GM21576 (cell line): ENCODE data around the gene CASP5.
"Not testable (repeated sequence)": the region's sequence is repeated elsewhere in the genome, so short reads cannot be mapped to it uniquely, and the experiment has no call there.

Experiments
- ATAC-seq: cut with Tn5 transposase; IDR thresholded peaks from one replicate; pipeline ENCODE4 v1.9.1; 2021; ENCODE audit warnings: mild to moderate bottlenecking, moderate library complexity; ENCODE audit not compliant: unreplicated experiment

Gene CASP5

GRCh38 chr11:105023003-105023402, at the start of gene CASP5:
Gene CASP5 (minus strand): TSS chr11:105023168. CDS start chr11:105023136, 32 bp downstream.
- no peak for ATAC-seq

- ATAC-seq = not testable (repeated sequence)
Observed at GRCh38 chr11:105072080-105072479, 49.1 kb upstream of the CASP5 start.

GRCh38 chr11:105071089-105071732, 48.2 kb upstream of the CASP5 start:
- no peak for ATAC-seq

- ATAC-seq = no peak
Observed at GRCh38 chr11:105070306-105070705, 47.3 kb upstream of the CASP5 start.

- ATAC-seq = not testable (repeated sequence)
Observed at GRCh38 chr11:105069749-105070148, 46.8 kb upstream of the CASP5 start.

- ATAC-seq = not testable (repeated sequence)
Observed at GRCh38 chr11:105063245-105063941, 40.4 kb upstream of the CASP5 start.

- no peak for ATAC-seq
Observed at GRCh38 chr11:105057432-105057831, 34.5 kb upstream of the CASP5 start.

- ATAC-seq = no peak
Observed at GRCh38 chr11:105056446-105056845, 33.5 kb upstream of the CASP5 start.

- no peak for ATAC-seq
Observed at GRCh38 chr11:105054723-105055493, 31.9 kb upstream of the CASP5 start.

GRCh38 chr11:105052487-105052886, 29.5 kb upstream of the CASP5 start:
- no peak for ATAC-seq

- no peak for ATAC-seq
Observed at GRCh38 chr11:105051559-105051958, 28.6 kb upstream of the CASP5 start.

- no peak for ATAC-seq
Observed at GRCh38 chr11:105049481-105049880, 26.5 kb upstream of the CASP5 start.

GRCh38 chr11:105046898-105047579, 24.1 kb upstream of the CASP5 start:
- no peak for ATAC-seq

- ATAC-seq = no peak
Observed at GRCh38 chr11:105045676-105046296, 22.8 kb upstream of the CASP5 start.

- ATAC-seq = peak; percentile 99
Observed at GRCh38 chr11:105044557-105045524, 21.9 kb upstream of the CASP5 start, which contains the start of gene CARD16. Gene CARD16 (minus strand): TSS chr11:105045335. CDS start chr11:105045297, 38 bp downstream.

GRCh38 chr11:105042178-105042577, 19.2 kb upstream of the CASP5 start:
- no peak for ATAC-seq

GRCh38 chr11:105040703-105041102, 17.7 kb upstream of the CASP5 start:
- no peak for ATAC-seq

GRCh38 chr11:105034813-105035620, 12.0 kb upstream of the CASP5 start, which contains the start of gene CASP1:
Gene CASP1 (minus strand): TSS chr11:105035144. CDS start chr11:105035113, 31 bp downstream.
- peak; percentile 95 for ATAC-seq
